Effector CD8-positive, alpha-beta T cell (primary cell): ENCODE data around the gene CENPV.
"Not testable (repeated sequence)": the region's sequence is repeated elsewhere in the genome, so short reads cannot be mapped to it uniquely, and the experiment has no call there.

Experiments
- DNase-seq: peaks from one replicate; lab custom pipeline; 2025; lab: John Stamatoyannopoulos, UW

CENPV gene

GRCh38 chr17:16313139-16314090 is 39.9 kb downstream of the CENPV start:
- DNase-seq, result no peak

DNA sequence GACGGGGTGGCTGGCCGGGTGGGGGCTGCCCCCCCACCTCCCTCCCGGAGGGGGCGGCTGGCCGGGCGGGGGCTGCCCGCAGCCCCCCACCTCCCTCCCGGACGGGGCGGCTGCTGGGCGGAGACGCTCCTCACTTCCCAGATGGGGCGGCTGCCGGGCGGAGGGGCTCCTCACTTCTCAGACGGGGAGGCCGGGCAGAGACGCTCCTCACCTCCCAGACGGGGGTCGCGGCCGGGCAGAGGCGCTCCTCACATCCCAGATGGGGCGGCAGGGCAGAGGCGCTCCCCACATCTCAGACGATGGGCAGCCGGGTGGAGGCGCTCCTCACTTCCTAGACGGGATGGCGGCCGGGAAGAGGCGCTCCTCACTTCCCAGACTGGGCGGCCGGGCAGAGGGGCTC is 41.2 kb downstream of the CENPV start:
- DNase-seq, result not testable (repeated sequence)

GRCh38 chr17:16306211-16306610 is 47.1 kb downstream of the CENPV start:
- DNase-seq, result no peak

- DNase-seq, result no peak
These were observed 48.4 kb downstream of the CENPV start for GRCh38 chr17:16304830-16305229.

GRCh38 chr17:16302856-16303255 is 50.4 kb downstream of the CENPV start:
- no peak for DNase-seq

DNA sequence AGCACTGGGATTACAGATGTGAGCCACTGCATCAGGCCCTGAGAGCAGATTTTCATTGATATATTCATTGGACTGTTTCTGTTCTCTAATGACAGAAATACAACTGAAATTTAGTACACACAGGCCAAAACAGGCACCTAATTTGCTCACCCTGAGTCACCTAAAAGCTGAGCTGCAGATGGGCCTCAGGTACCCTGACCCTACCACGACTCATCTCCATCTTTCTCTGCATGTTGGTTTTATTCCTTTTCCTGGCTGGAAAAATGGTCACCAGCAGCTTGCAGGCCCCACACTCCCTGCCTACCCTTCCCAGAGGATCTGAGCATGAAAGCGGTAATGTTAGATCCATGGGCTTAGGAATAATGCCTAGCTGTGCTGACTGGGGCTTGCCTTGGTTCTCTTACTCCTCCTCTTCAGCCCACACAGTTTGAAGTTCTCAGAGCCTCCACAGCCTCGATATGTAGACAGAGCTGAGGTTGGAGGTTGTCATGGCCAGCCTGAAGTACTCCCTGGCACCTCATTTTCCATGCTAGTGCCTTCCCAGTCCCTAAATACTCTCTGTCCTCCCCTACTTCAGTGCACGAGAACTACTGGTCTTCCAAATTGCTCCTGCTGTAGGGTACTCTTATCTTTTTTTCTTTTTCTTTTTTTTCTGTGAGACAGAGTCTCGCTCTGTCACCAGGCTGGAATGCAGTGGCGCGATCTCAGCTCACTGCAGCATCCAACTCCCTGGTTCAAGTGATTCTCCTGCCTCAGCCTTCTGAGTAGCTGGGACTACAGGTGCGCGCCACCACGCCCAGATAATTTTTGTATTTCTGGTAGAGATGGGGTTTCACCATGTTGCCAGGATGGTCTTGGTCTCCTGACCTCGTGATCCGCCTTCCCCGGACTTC is 51.1 kb downstream of the CENPV start:
- no peak for DNase-seq

DNA sequence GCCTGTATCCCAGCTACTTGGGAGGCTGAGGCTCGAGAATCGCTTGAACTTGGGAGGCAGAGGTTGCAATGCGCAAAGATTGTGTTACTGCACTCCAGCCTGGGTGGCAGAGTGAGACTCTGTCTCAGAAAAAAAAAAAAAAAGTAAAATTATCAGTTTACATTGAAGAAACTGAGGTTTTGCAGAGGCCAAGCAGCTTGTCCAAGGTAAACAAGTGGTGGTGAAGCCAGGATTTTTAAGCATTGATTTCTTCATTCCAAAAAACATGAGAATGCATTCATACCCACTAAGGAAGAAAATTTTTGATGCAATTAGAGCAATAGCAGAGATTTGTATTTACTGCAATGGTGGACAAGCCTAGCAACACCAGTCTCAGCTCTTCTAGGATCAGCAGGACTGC is 52.7 kb downstream of the CENPV start:
- DNase-seq, result no peak

DNA sequence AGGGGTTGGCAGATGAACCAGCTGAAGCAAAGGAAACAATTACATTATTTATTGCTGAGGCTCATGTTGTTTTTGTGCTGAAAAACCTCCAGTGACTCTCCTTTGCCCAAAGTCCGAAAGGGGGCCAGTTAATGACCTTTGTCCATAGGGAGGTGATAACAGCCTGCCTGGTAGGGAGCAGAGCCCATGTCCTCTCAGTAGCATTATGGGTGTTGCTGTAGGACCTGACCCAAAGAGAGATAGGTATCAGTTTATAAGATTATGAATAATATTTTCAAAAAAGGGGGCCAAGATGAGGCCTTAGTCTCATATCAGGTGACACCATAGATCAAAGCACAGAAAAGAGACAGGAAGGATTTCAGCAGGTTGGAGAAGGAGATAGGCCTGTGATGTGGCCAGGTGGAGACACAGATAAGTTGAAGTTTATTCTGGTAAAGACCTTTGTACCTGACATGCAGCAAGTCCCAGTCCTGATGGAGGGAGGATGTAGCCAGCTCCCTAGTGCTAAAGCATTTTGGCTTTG is 55.1 kb downstream of the CENPV start:
- DNase-seq, result no peak

GRCh38 chr17:16297367-16298139 is 55.7 kb downstream of the CENPV start:
- DNase-seq, result no peak

DNA sequence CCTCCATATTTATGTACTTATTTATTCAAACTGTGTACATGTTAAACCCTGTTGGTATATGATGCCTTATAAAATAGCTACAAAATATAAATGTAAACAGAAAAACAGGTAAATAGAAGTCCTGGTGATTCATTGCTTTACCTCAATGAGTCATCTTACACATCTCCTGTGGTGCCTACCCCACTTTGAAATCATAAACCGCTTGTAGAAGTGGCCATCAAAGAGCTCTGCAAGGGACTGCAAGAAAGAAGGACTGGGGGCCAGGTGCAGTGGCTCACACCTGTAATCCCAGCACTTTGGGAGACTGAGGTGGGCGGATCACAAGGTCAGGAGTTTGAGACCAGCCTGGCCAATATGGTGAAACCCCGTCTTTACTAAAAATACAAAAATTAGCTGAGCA is 57.2 kb downstream of the CENPV start:
- not testable (repeated sequence) for DNase-seq

GRCh38 chr17:16294560-16294959 is 58.7 kb downstream of the CENPV start:
- no peak for DNase-seq

- no peak for DNase-seq
These were observed 59.3 kb downstream of the CENPV start for GRCh38 chr17:16293931-16294330.
